ES-I3 (cell line): ENCODE measurements around the gene COL15A1.

Source experiments
- H3K36me3 ChIP-seq: 2 replicates; pipeline ENCODE4 v1.6.1; 2013; ENCODE audit warnings: mild to moderate bottlenecking, low read length, control low read depth, moderate library complexity; ENCODE audit not compliant: insufficient read depth
- H3K4me1 ChIP-seq: 2 replicates; pipeline ENCODE4 v1.6.1; 2013; ENCODE audit warnings: mild to moderate bottlenecking, control low read depth, low read length; ENCODE audit not compliant: insufficient read depth
- H3K9ac ChIP-seq: 2 replicates; pipeline ENCODE4 v1.6.1; 2013; ENCODE audit warnings: low read depth, mild to moderate bottlenecking, low read length, moderate library complexity
- H3K9me3 ChIP-seq: 2 replicates; pipeline ENCODE4 v1.6.1; 2013; ENCODE audit warnings: mild to moderate bottlenecking, low read length, moderate library complexity; ENCODE audit not compliant: control insufficient read depth, insufficient read depth

Gene COL15A1

GRCh38 chr9:99031994-99032393 lies 88.3 kb downstream of the COL15A1 start:
- no peaks in the 10 kb centered on the region for H3K36me3 ChIP-seq
- no peak overlapping the region for H3K9ac ChIP-seq
- H3K9me3 ChIP-seq, result no peaks in the 10 kb centered on the region
- no peaks in the 10 kb centered on the region for H3K4me1 ChIP-seq

- Histone ChIP-seq H3K4me1 (no peaks in the 10 kb centered on the region), H3K9ac (no peak overlapping the region), H3K36me3 (no peaks in the 10 kb centered on the region)
Measured at GRCh38 chr9:99034149-99034548, 90.4 kb downstream of the COL15A1 start.

DNA sequence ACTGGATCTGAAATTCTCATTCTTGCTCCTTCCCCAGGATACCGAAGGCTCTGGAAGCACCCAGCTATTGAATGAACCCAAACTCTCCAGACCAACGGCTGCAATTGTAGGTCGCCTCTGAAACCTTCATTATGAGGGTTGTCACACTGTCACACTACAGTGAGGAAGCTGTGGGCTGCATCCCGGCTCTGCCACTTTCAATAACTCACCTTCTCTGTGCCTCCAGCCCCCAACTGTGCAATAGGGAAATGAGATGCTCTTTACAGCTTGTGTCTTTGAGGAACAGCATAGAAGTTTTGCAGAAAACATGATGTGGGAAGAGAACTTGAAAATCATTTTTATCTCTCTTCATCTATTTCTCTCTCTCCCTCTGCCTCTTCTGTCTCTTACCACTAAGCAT lies 91.6 kb downstream of the COL15A1 start:
- Histone ChIP-seq H3K36me3 (no peaks in the 10 kb centered on the region), H3K4me1 (peaks cover 8% of the 10 kb centered on the region; the same call in 1 of the 2 replicates), H3K9me3 (no peaks in the 10 kb centered on the region), H3K9ac (no peak overlapping the region)

More at GRCh38 chr9:99034149-99034548, 90.4 kb downstream of the COL15A1 start:
- no peaks in the 10 kb centered on the region for H3K9me3 ChIP-seq

- no peak overlapping the region for H3K9ac ChIP-seq
- peaks cover 11% of the 10 kb centered on the region; the same call in 1 of the 2 replicates for H3K4me1 ChIP-seq
- H3K36me3 ChIP-seq, result no peaks in the 10 kb centered on the region
- H3K9me3 ChIP-seq, result no peaks in the 10 kb centered on the region
Measured at GRCh38 chr9:99037769-99038483, 94.2 kb downstream of the COL15A1 start.

GRCh38 chr9:99038484-99038820 lies 94.7 kb downstream of the COL15A1 start:
- Histone ChIP-seq H3K4me1 (peaks cover 11% of the 10 kb centered on the region; the same call in 1 of the 2 replicates), H3K9me3 (no peaks in the 10 kb centered on the region; the same call in 1 of the 2 replicates), H3K9ac (no peak overlapping the region), H3K36me3 (no peaks in the 10 kb centered on the region)

DNA sequence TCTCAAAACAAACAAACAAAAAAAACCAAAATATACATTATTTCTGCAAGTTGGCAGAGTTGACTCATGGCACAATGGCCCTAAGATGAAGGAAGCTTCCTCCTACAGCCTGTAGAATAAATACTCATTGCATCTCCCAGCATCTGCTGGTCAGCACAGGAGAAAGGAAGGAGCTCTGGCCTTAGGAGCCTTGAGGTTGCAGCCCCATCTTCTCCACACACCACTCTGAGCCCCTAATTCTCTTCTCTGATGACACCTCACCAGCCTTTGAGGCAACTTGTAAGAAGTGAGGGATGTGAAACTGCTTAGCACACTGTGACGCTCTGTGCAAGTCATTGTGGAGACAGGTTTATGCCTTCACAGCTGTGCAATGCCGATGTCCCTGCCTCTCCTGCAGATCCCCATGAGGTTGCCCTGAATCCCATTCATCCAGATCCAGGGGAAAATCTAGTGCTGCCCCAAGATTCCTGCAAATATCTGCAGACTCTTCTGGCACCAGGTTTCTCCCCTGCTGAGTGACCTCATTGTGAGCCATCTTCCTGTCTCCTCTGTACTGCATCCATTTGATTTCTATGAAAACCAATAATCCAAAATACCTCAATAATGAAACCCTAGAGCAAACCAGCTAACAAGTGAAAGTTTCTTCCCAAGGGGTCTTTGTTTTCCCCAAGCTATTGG lies 95.9 kb downstream of the COL15A1 start:
- no peaks in the 10 kb centered on the region; the same call in 1 of the 2 replicates for H3K9me3 ChIP-seq
- peaks cover 11% of the 10 kb centered on the region; the same call in 1 of the 2 replicates for H3K4me1 ChIP-seq
- H3K9ac ChIP-seq, result no peak overlapping the region
- no peaks in the 10 kb centered on the region for H3K36me3 ChIP-seq

DNA sequence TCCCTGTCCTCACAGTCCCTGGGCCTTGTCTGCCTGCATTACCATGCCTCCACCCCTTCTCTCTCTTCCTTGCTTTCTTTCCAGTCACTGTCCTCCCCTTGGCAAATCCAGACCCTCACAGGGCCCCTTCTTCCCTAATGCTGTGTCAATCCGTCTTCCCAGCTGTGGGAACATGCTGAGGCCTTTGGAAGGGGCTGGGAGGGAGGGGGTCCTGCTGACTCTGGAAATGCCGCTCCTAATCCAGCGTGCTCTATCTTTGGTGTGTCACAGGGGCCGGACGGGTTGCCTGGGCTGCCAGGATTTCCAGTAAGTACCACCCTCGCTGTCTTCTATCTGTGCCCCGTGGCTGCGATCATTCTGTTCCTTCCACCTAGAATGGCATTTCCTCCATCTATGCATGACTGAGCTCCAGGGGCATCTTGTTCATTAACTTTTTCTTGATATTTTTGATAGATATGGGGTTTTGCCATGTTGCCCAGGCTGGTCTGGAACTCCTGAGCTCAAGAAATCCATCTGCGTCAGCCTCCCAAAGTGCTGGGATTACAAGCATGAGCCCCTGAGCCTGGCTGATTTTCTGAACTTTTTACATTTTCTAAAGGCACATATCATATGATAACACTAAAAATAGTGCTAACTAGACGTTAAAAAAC lies 96.7 kb downstream of the COL15A1 start:
- H3K9ac ChIP-seq, result no peak overlapping the region
- H3K9me3 ChIP-seq, result peaks cover 4% of the 10 kb centered on the region

DNA sequence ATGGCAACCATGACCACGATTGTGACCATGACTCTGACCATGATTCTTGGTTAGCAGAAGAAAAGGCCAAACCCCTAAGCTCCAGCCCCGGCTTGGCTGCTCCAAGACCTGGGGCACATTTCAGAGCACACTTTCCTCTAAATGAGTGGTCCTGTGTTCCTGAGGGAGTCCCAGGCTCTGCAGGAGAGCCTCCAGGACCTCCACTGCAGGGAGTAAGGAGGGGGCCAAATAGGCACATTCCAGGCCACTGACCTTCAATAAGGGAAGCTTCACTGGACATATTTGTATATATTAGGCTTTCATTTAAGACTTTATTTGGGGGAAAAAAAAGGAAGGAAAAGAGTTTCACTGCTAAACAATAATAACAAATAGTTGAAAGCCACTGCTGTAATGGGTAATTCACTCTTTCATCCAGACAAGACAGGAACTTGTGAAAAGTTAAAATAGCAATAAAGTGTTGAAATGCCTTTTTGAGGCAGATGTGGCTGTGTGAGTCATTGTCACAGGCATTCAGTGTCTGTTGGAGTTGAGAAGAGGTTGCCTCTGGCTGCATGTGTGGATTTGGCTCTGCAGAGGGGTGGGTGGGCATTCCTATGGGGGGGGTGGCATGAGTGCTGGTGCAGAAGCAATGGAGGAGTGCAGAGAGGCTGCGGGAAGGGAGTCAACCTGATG lies 97.3 kb downstream of the COL15A1 start:
- H3K36me3 ChIP-seq, result no peaks in the 10 kb centered on the region
- peaks cover 4% of the 10 kb centered on the region for H3K9me3 ChIP-seq
- no peak overlapping the region for H3K9ac ChIP-seq
- H3K4me1 ChIP-seq, result peaks cover 11% of the 10 kb centered on the region; the same call in 1 of the 2 replicates

More for the DNA sequence above, 96.7 kb downstream of the COL15A1 start:
- Histone ChIP-seq H3K4me1 (peaks cover 11% of the 10 kb centered on the region; the same call in 1 of the 2 replicates), H3K36me3 (no peaks in the 10 kb centered on the region)

GRCh38 chr9:99041618-99042017 lies 97.9 kb downstream of the COL15A1 start:
- peaks cover 11% of the 10 kb centered on the region; the same call in 1 of the 2 replicates for H3K4me1 ChIP-seq
- no peak overlapping the region for H3K9ac ChIP-seq
- H3K9me3 ChIP-seq, result peaks cover 4% of the 10 kb centered on the region
- H3K36me3 ChIP-seq, result no peaks in the 10 kb centered on the region

DNA sequence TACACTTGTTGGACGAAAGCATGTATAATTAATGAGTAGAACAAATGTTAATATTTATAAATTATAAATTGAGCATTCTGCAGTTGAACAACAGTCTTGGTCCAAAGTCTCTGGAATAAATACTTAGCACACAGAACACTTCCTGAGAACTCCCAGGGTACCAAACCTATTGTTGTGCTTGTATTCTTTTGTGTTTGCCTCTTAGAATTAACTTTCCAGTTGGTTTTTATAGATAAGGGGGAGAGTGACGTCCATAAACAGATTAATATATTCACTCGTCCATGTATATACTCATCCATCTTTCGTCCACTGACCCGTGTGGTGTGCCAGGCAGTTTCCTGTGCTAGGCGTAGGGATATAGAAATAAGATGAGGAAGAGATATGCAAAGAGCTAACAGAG lies 98.9 kb downstream of the COL15A1 start:
- H3K9me3 ChIP-seq, result peaks cover 4% of the 10 kb centered on the region
- no peaks in the 10 kb centered on the region for H3K36me3 ChIP-seq
- peaks cover 11% of the 10 kb centered on the region; the same call in 1 of the 2 replicates for H3K4me1 ChIP-seq
- no peak overlapping the region for H3K9ac ChIP-seq

GRCh38 chr9:99044827-99045226 lies 101.1 kb downstream of the COL15A1 start:
- H3K36me3 ChIP-seq, result no peaks in the 10 kb centered on the region
- peaks cover 4% of the 10 kb centered on the region for H3K9me3 ChIP-seq
- no peak overlapping the region for H3K9ac ChIP-seq
- peaks cover 9% of the 10 kb centered on the region; the same call in 1 of the 2 replicates for H3K4me1 ChIP-seq

- Histone ChIP-seq H3K4me1 (peaks cover 2% of the 10 kb centered on the region; the same call in 1 of the 2 replicates), H3K9me3 (peaks cover 4% of the 10 kb centered on the region), H3K36me3 (no peaks in the 10 kb centered on the region), H3K9ac (no peak overlapping the region)
Measured at GRCh38 chr9:99046068-99046467, 102.4 kb downstream of the COL15A1 start.

- Histone ChIP-seq H3K4me1 (no peaks in the 10 kb centered on the region; the same call in 1 of the 2 replicates), H3K9me3 (peaks cover 4% of the 10 kb centered on the region), H3K9ac (no peak overlapping the region), H3K36me3 (no peaks in the 10 kb centered on the region)
Measured at GRCh38 chr9:99046542-99047071, 102.9 kb downstream of the COL15A1 start.

DNA sequence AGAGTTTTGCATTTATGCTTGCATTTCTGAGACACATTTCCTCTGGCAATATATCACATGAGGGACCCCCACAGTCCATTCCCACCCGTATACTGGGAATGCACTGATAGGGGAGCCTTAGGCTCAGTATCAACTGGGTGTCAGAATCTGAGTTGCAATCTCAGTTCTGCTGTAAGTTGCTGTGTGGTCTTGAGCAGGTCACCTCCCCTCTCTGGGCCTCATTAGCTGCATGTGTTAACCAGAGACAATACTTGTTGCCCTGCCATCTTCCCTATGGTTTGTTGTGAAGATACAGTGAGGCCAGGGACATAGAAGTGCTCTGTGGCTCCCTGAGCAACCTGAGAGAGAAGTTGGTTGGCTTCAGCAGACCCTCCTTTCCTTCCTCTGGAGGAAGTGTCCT lies 105.5 kb downstream of the COL15A1 start:
- no peak overlapping the region for H3K9ac ChIP-seq
- H3K36me3 ChIP-seq, result no peaks in the 10 kb centered on the region
- H3K4me1 ChIP-seq, result no peaks in the 10 kb centered on the region
- H3K9me3 ChIP-seq, result peaks cover 4% of the 10 kb centered on the region
